Endodermal cell (in vitro differentiated cells): ENCODE measurements around the gene GAS7. TPM values are rescaled to one million over a fixed set of nuclear protein-coding genes. Genes with fewer than 3 reads are reported as not detected.

ENCODE experiments used
- DNase-seq: peaks from one replicate; pipeline ENCODE4 v3.0.0-alpha.2; 2017
- H3K27ac ChIP-seq: 2 replicates; pipeline ENCODE4 v1.5.1; 2013; ENCODE audit warnings: mild to moderate bottlenecking, low read depth, low read length, moderate library complexity
- H3K27me3 ChIP-seq: 2 replicates; pipeline ENCODE4 v1.6.1; 2013; ENCODE audit warnings: mild to moderate bottlenecking, low read length, moderate library complexity; ENCODE audit not compliant: insufficient read depth, control insufficient read depth, poor library complexity, severe bottlenecking
- H3K36me3 ChIP-seq: 2 replicates; pipeline ENCODE4 v1.7.0; 2013; ENCODE audit warnings: mild to moderate bottlenecking, low read length, moderate library complexity; ENCODE audit not compliant: control insufficient read depth, insufficient read depth
- H3K4me1 ChIP-seq: one replicate; pipeline ENCODE4 v1.7.0; 2013; ENCODE audit warnings: low read length; ENCODE audit not compliant: control insufficient read depth, insufficient read depth
- H3K4me3 ChIP-seq: 2 replicates; pipeline ENCODE4 v1.5.1; 2013; ENCODE audit warnings: mild to moderate bottlenecking, low read length, moderate library complexity
- H3K9ac ChIP-seq: 2 replicates; pipeline ENCODE4 v1.6.1; 2013; ENCODE audit warnings: mild to moderate bottlenecking, low read length, moderate library complexity; ENCODE audit not compliant: poor library complexity, severe bottlenecking; ENCODE audit errors: extremely low read depth
- H3K9me3 ChIP-seq: 2 replicates; pipeline ENCODE4 v1.6.1; 2013; ENCODE audit warnings: mild to moderate bottlenecking, low read length, moderate library complexity; ENCODE audit not compliant: control insufficient read depth
- H3K27ac Mint-ChIP-seq: 2 replicates; pipeline ENCODE4 v1.8.0; 2020; ENCODE audit warnings: mixed read lengths
- H3K27me3 Mint-ChIP-seq: 2 replicates; pipeline ENCODE4 v1.8.0; 2021; ENCODE audit warnings: mild to moderate bottlenecking, mixed read lengths; ENCODE audit not compliant: insufficient read depth
- H3K36me3 Mint-ChIP-seq: 2 replicates; pipeline ENCODE4 v1.8.0; 2020; ENCODE audit warnings: low read depth, mixed read lengths
- H3K4me1 Mint-ChIP-seq: 2 replicates; pipeline ENCODE4 v1.8.0; 2020; ENCODE audit warnings: mixed read lengths
- H3K4me3 Mint-ChIP-seq: 2 replicates; pipeline ENCODE4 v1.8.0; 2020; ENCODE audit warnings: mild to moderate bottlenecking, moderate library complexity, mixed read lengths
- H3K9me3 Mint-ChIP-seq: 2 replicates; pipeline ENCODE4 v1.8.0; 2020; ENCODE audit warnings: mild to moderate bottlenecking, mixed read lengths
- WGBS, 2 experiments: methylation state at CpG; one replicate each; pipeline versions ENCODE4 v1.1.5 to v1.1.7; 2013; ENCODE audit warnings: missing lambda C conversion rate in 2 of 2, mixed read lengths in 1 of 2; ENCODE audit not compliant: insufficient coverage in 1 of 2, insufficient read length in 1 of 2; 5-methylcytosine and 5-hydroxymethylcytosine counted together
- total RNA-seq, 2 donors: library from RNA; stranded (reverse); fragmentation: NEBNext Ultra II Directional in 1 of 2; extraction: Animal tissue kit (Norgen Biotek cat#: 25700) in 1 of 2; gene quantifications; 2 replicates in 1 of 2; 3 replicates in 1 of 2; pipeline ENCODE4 v1.2.1, GENCODE V29; 2021
- TF ChIP-seq, protein P1 (sequence below): fragments of 200-600 bp; sonication (generic); conservative IDR thresholded peaks from 2 replicates; pipeline ENCODE4 v1.5.0; 2021; ENCODE audit warnings: antibody characterized with exemption, mild to moderate bottlenecking

GAS7 gene
- total RNA-seq, 2 donors from 2014 or later, result 8.6 to 14.7 TPM

DNA sequence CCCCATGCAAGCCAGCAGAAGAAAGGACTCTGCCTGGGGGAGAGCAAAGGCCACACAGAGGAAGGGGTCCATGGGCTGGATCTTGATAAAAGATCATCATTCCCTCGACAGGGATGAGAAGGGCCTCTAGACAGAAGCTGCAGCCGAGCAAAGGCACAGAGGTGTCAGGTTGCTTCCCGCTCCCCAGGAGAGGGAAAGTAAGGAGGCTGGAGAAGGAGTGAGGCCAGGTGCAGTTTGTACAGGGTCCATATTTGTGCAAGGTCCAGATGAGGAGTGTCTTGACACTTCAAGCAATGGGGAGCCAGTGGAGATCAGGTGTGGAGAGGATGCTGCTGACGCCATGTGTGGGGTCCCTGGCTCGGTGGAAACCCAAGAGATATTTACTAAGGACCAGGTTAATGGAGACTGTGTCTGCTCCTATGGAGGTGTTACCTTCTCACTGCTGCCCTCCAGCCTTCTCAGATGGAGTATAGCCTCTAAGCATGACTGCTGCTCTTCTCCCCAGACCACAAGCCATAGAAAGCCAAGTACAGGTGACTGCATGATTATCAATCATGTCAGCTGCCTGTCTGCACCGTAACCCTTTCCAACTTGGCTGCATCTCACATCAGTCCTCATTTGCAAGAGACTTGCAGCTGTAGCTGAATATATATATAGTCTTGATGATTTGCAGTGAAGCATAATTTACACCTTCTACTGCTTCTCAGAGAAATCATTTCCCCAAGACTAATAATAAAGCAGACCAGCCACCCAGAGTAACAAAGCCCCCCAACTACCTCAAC lies 21.1 kb downstream of the GAS7 start:
- Mint-ChIP-seq H3K27me3 (peaks cover 10% of the 10 kb centered on the region), H3K9me3 (peaks cover 8% of the 10 kb centered on the region), H3K4me1 (peaks cover 53% of the 10 kb centered on the region), H3K36me3 (no peaks in the 10 kb centered on the region), H3K4me3 (no peak overlapping the region), H3K27ac (peak overlapping the region; percentile 85)
- 39 to 56% methylated on average over 3 to 6 of the region's 6 CpGs for WGBS, 2 experiments
- Histone ChIP-seq H3K4me3 (no peak overlapping the region), H3K36me3 (no peaks in the 10 kb centered on the region), H3K4me1 (peaks cover 23% of the 10 kb centered on the region), H3K27me3 (no peaks in the 10 kb centered on the region), H3K9ac (no peak overlapping the region), H3K9me3 (peaks cover 15% of the 10 kb centered on the region), H3K27ac (no peak overlapping the region)
- peak; percentile 78 for DNase-seq
- TF ChIP-seq, protein P1, sequence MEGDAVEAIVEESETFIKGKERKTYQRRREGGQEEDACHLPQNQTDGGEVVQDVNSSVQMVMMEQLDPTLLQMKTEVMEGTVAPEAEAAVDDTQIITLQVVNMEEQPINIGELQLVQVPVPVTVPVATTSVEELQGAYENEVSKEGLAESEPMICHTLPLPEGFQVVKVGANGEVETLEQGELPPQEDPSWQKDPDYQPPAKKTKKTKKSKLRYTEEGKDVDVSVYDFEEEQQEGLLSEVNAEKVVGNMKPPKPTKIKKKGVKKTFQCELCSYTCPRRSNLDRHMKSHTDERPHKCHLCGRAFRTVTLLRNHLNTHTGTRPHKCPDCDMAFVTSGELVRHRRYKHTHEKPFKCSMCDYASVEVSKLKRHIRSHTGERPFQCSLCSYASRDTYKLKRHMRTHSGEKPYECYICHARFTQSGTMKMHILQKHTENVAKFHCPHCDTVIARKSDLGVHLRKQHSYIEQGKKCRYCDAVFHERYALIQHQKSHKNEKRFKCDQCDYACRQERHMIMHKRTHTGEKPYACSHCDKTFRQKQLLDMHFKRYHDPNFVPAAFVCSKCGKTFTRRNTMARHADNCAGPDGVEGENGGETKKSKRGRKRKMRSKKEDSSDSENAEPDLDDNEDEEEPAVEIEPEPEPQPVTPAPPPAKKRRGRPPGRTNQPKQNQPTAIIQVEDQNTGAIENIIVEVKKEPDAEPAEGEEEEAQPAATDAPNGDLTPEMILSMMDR, result no peak

DNA sequence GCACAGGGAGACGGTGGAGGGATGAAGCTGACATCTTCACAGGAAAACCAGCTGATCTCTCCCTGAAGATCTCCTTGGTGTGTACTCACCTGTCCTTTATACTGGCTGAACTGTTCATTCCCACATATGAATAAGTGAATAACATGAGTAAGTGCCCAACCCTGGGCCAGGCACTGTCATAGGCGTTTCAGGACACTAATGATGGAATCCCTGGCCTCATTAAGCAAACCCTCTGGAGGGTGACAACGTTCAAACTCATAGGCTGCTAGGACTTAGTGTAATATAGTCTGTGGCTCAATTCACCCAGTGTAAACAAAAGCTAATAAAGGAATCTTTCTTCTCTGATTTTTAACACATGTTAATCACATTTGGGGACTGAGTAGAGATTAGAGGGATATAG lies 24.5 kb downstream of the GAS7 start:
- peaks cover 11% of the 10 kb centered on the region for H3K27me3 Mint-ChIP-seq
- peaks cover 53% of the 10 kb centered on the region for H3K4me1 Mint-ChIP-seq
- Histone ChIP-seq H3K9me3 (peaks cover 6% of the 10 kb centered on the region), H3K4me3 (no peak overlapping the region), H3K36me3 (no peaks in the 10 kb centered on the region), H3K4me1 (peaks cover 20% of the 10 kb centered on the region), H3K27ac (no peak overlapping the region), H3K27me3 (no peaks in the 10 kb centered on the region), H3K9ac (no peak overlapping the region)
- TF ChIP-seq, protein P1, result no peak
- no peak overlapping the region for H3K27ac Mint-ChIP-seq
- no peak for DNase-seq
- no peak overlapping the region for H3K4me3 Mint-ChIP-seq
- no peaks in the 10 kb centered on the region for H3K36me3 Mint-ChIP-seq
- WGBS, 2 experiments, result 71 to 83% methylated on average over 1 to 3 of the region's 3 CpGs
- peaks cover 4% of the 10 kb centered on the region for H3K9me3 Mint-ChIP-seq

DNA sequence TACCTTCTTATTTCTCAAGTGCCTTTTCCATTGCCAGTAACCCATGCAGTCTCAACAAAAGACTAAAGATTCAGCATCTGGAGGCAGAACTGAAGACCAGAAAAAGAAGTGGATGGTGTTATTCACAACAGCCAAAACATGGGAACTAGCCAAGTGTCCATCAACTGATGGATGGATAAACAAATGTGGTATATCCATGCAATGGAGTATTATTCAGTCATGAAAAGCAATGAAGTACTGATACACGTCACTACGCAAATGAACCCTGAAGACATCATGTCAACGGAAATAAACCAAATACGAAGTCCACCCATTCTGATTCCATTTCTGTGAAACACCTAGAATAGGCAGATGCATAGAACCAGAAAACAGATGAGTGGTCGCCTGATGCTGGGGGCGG lies 25.6 kb downstream of the GAS7 start:
- Mint-ChIP-seq H3K27me3 (peaks cover 11% of the 10 kb centered on the region), H3K4me1 (peaks cover 43% of the 10 kb centered on the region), H3K36me3 (no peaks in the 10 kb centered on the region), H3K27ac (no peak overlapping the region), H3K4me3 (no peak overlapping the region), H3K9me3 (peaks cover 4% of the 10 kb centered on the region)
- Histone ChIP-seq H3K27me3 (no peaks in the 10 kb centered on the region), H3K27ac (no peak overlapping the region), H3K9ac (no peak overlapping the region), H3K36me3 (no peaks in the 10 kb centered on the region), H3K4me3 (no peak overlapping the region), H3K9me3 (peaks cover 6% of the 10 kb centered on the region), H3K4me1 (peaks cover 15% of the 10 kb centered on the region)
- DNase-seq, result no peak
- 96 to 100% methylated on average over 5 to 6 of the region's 6 CpGs for WGBS, 2 experiments
- TF ChIP-seq, protein P1, result no peak
